ENCODE measurements around the gene FBXL7. TPM values are rescaled to one million over a fixed set of nuclear protein-coding genes. Genes with fewer than 3 reads are reported as not detected.
"Not testable (repeated sequence)": the region's sequence is repeated elsewhere in the genome, so short reads cannot be mapped to it uniquely, and the experiment has no call there.

FBXL7 gene
- total RNA-seq, 1 experiment from 2014 or later = 4.0 TPM

DNA sequence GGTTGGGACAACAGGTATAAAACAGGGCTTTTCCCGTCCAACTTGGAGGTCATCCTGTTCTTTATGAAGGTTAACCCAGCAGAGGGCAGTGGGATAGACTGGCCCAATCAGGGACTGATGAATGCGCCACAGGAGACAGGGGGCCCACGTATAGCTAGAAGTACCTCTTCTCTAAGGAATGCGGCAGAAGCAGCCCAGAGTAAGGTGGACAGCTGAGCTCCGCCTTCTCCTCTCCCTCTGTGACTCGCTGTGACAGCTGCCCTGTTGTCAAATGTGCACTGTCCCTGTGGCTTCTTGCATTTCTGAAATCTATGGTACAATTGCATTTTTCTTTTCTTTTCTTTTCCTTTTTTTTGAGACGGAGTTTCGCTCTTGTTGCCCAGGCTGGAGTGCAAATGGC is 306.6 kb downstream of the FBXL7 start:
- no peak for DNase-seq (ENCODE audit: low spot score)

DNA sequence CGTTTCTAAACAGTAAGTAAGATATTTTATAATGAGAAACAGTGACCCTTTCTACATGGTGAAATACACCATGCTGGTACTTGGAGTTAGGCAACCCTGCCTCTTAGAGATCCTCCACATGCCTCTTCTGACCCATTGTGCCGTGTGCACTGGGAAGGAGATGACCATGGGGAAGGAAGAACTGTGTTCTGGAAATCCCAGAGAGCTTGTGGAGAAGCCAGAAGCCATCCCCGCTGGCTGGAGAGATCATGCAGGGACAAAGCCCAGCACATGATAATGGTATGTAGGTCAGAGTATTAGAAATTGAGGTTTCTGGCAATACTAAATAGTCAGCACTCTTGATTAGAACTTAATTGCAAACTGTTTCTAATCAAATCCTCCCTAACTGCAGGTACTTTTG is 307.3 kb downstream of the FBXL7 start:
- DNase-seq (ENCODE audit: low spot score) = no peak

DNA sequence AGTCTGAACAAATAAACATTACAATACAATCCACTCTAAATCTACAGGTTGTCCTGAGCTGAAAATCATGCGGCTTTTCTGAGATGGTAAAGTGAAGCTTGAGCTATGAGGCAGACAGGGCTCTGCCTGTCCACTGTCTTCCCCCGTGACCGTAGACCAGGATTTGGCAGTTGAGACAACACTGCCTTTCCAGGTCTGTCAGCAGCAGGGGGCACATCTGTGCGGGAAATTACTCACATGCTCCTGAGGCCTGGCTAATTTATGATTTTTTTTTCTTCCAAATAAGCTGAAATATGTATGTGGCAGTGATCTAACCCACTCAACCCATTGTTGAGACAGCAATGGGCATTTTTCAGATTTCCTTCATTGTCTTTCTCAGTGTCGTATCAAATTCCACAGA is 307.9 kb downstream of the FBXL7 start:
- DNase-seq (ENCODE audit: low spot score) = peak; percentile 56

DNA sequence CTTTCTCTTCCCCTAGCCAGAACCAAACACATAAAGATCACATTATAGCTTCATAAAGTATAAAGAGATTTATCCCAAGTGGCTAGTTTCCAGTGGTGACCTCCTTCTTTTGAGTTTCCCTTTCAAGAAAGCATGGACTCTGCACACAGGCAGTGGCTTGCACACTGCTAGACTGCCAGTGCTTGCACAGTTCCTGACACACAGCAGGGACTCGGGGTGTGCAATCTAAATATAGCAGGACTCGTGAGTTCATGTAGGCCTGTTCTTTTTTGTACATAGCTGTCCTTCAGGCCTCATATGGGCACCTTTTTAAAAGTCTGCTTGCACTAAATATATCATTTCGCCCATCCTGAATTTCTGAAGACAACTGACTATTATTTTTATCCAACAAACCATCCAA is 308.6 kb downstream of the FBXL7 start:
- DNase-seq (ENCODE audit: low spot score) = no peak

DNA sequence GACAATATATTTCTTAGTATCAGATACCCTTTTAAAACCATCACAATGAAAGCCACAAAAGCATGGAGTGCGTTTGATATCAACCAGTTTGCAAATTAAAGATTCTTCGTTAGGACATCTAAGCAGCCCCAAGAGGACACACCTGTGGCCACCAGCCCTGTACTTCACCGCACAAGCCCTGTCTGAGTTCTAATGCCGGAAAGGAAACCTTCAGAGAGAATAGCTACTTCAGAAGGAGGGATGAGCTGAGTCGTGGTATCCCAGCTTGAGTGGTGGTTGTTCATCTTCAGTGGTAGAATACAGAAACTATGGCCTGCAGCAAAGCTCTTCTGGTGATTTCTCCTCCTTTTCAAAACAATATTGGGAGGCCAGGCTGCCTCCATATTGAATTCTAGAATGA is 319.6 kb downstream of the FBXL7 start:
- DNase-seq (ENCODE audit: low spot score) = no peak

DNA sequence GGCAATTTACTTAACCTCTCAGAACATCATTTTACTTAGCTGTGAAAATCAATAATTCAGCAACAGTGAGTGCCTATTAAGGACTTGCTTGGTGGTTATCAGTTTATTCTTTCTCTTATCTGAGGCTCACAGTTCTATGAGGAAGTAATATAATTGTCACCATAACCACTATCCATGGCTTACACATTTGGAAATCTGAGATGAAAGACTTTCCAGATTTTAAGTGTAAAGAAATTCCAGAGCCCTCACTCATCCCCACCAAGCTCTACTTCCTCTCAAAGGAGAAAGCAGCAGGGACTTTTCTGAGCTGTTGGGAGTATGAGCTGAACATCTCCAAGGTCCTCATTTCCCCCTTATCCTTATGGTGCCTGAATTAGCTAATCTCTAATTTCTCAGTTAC is 321.5 kb downstream of the FBXL7 start:
- DNase-seq (ENCODE audit: low spot score) = peak; percentile 64

DNA sequence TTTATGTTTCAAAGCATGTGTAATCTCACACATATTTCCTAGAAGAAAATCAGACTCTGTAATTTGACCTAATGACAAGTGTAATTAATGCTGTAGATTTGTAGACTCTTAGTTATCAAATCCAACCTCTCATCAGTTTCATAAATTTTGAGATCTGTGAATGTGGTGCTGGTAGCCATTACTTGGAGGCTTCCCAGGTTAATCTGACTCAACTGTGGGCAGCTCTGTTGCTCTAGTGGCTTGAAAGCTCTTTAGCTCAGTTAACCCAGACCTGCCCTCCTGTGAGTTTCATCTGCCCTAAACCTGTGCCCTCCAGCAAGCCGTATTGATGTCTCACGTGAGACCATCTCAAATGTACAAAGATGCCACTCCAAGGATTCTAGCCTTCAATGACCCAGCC is 323.4 kb downstream of the FBXL7 start:
- DNase-seq (ENCODE audit: low spot score) = no peak

DNA sequence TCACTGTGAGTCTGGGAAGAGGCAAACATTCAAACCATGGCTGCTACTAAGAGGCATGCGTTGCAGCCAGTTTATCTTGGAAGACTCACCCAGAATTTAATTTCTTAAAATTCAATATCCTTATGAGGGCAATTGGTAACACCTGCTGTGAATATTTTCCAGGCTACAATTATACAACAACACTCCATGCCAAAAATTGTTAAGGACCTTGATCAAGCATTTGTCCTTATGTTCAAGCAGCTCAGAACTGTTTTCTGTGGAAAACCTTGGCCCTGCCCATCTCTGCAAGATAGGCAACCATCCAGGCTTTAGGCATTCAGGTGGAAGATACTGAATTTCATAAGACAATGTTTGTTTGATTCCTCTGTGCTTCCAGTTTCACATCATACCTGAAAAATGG is 327.8 kb downstream of the FBXL7 start:
- no peak for DNase-seq (ENCODE audit: low spot score)

DNA sequence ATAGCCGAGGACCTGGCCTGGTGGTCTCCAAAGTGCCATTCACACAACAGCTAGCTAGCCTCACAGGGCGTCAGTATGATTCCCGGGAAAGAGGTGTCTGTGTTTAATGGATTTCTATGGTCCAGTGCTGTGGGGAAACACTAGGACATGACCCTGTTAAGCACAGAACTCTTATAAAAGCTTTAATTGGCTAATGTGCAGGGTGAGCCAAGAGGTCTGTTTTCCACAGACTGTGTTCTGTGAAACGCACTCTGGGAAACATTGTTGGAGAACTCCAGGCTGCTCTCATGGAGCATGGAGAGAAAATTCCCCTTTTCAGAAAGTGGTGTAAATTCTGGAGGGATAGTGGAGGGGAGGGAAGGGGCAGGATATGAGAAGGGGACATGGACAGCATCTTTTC is 331.4 kb downstream of the FBXL7 start:
- no peak for DNase-seq (ENCODE audit: low spot score)

DNA sequence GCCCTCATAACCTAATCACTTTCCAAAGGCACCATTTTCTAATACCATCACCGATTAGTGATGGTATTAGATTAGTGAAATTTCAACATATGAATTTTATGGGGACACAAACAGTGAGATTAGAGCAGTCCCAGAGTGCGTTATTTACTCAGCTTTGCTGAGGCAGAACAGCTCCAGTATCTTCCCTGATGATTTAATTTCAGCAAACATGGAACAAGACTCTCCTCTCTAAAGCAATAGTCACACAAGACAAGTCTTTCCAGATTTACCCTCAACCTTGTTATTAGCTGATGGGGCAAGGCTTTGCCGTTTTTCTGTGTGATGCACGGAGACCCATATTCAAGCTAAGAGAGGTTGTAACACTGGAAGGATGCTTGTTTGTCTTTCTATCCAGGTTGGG is 333.4 kb downstream of the FBXL7 start:
- DNase-seq (ENCODE audit: low spot score) = no peak

DNA sequence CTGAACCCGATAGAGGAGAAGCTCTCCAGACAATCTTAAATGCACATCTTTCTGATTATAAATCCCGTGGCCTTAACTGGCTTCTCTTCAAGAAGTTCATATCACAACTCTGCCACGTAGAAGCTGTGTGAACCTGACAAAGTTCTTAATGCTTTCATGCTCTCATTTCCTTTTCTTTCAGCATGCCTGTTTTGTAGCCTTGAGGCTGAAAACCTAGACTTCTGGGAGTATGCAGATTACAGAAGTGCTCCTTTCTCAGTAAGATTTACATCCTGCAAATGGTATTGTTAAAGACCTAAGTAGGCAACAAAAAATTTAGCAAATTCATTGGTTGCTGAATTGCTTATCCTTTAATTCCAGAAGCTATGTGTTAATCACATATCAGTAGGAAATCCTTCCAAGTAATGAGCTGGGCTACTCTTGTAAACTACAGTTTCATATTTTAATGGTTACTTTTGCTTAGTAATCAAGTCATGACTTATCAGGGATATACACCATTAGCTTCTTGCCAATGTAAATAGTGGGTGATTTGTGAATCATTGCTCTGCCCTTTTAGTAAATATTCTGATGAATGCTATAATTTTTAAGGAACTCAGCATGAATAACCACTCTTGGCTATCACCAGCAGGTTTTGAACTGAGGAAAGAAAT is 334.7 kb downstream of the FBXL7 start:
- DNase-seq (ENCODE audit: low spot score) = peak; percentile 82

DNA sequence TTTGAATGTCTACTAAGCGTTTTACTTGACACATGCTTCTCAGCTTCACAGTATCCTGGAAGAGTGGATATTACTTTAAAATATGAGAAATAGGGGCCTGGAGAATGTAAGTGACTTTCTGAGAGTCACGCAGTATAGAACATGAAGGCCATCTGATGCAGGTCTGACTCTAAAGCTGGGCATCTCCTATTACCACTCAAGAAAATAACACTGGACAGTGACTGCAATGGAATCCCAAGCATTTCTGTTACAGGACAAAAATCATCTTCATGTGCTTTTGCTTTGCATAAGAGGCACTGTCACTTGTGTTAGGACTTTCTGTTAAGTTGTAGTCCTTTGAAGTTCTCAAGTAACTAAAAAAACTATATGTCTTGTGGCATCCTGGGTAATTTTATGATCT is 335.5 kb downstream of the FBXL7 start:
- DNase-seq (ENCODE audit: low spot score) = no peak

DNA sequence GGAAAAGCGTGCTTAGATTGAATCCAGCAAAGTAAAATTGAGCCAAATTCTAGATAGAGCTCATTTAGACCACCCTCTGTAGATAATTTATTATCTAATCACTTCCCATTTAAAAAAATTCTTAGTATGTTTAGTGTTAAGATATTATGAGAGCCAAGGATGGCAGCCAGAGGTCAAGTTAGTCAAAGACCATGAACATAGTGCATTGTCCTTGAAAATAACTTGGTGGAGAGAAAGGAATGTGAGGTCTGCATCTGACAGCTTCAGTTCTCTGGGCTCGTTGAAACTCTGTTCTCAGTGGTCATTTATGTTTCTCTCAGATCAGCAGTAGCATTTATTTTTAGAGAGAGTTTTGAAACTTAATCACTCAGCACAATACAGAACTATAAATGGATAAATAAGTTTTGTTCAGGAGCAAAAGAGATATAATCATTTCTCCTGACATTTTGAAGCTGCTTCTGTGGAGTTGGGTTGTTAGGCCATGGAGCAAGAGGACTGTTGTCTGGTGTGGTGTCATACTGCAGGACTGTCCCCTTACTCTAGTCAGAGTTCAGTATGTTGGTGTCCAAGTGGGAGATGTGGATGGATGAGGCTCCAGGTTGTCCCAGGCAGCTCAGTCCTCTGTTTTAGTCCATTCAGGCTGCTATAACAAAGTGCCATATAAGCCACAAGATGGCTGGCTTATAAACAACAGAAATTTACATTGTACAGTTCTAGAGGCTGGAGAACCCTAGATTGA is 337.7 kb downstream of the FBXL7 start:
- DNase-seq (ENCODE audit: low spot score) = no peak

DNA sequence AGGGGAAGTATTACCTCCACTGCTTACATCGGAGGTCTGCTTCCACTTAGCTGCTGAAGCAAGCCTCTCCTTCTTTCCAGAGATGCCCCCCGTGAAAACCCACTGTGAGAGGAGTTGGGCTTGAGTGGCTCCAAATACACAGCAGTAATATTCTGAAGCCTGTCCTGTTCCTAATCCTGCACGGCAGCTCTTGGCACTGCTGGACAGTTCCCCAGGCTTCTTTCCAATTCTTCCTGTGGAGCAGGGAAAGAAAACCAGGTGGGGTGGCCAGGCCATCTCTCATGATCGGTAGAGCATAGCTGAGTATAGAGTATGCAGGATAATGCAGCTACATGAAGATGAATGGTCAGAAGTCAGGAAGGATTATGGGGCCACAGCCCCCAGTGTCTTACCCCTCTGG is 344.3 kb downstream of the FBXL7 start:
- DNase-seq (ENCODE audit: low spot score) = no peak

DNA sequence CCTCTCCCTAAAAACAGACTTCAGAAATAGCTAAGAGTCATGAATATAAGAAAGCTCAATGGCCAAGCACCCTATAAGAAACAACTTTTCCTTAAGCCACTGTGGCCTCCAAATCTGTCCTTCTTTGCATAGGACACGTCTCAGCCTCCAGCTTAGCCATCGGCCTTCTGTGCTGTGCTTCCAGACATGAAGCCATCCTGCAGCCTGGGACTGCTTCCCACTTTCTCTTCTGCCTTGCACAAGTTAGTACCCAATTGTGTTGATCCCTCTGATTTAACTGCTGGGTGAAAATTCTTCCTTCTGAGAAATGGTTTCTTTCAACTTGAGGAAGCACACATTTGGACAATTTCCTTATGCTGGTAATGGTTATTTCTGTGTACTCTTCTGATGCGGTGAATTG is 344.9 kb downstream of the FBXL7 start:
- no peak for DNase-seq (ENCODE audit: low spot score)

DNA sequence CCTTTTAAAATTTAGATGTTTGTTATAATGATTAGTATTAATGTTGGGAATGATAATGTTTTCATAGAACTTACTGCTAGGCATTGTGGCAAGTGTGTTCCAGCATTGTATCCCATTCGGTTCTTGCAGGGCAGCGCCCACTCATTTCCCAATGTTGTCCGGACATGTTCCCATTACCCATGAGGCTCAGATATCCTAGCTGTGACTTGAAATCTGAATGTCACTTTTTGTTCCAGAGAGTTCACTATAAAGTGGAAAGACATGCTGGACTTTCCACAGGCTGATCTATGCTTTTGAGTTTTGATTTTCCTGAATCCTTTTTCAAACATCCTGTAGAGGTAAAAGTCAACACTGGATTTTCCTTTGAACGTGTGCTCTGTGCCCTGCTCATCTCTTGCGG is 350.6 kb downstream of the FBXL7 start:
- no peak for DNase-seq (ENCODE audit: low spot score)

DNA sequence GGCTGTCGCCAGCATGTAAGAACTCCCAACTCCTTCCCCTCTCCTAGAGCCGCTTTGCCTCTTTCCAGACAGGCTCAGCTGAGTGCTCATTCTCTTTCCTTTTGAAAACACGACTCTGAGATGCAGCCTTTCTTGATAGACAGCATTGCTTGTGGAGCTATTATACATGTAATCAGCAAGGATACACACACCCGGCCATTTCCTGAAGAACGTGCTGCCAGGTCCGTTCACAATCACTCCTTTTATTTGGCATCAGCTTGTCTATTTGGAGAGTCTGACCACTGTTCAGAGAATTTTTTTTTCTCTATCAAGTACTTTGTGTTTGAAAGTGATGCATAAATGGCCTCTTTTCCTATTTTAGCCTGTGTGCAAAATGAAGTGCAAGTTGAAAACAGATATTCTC is 351.0 kb downstream of the FBXL7 start:
- DNase-seq (ENCODE audit: low spot score) = no peak

DNA sequence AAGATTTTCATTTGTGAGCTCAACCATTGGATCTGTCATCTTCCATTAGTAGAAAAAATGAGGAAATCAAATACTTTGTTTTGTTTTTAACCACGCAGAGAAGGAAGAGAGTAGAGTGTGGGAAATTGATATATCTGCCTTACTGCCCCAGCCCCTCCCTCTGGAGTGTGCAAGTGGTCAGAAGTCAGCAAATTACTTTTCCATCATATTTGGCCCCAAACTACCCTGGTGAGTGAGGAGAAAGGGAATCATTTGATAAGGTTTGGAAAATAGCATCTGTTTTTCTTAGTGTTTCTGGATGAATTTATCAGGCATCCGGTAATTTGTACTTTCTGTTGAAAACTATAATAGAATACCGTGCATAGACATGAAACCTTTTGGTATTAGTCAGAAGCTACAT is 352.2 kb downstream of the FBXL7 start:
- DNase-seq (ENCODE audit: low spot score) = no peak

DNA sequence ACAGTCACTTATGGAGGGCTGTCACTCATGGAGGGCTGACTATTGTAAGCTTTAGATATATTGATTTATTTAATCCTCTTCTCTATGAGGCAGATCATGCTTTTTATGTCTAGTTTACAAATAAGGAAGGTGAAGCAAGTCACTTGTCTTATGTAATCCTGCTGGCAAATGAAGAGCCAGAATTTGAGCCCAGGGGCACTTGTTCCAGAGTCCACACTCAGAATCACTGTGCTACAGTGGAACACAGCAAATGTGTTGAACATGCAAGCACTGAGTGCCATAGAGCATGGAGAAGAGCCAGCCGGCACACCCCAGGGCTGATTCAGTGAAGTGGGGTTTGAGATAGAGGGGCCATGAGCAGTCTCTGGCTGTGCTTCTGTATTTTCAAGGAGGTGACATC is 353.0 kb downstream of the FBXL7 start:
- DNase-seq (ENCODE audit: low spot score) = no peak

DNA sequence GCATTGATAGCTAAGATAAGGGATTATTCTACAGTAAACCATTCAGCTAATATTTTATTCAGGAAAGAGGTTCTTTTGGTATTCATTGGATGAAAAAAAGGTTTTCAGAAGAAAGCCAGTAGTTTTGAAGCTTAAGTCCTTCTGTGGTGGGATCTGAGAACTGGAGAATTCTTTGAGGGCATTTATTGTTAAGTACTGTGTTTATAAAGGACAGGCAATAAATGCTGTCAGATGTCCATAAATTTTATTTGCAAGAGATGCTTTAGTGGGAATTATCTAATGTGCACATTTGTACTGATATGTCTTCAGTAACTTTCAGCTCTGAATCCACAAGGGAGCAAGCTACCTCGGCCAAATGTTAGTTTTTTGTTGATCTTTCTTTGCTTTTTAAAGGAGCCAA is 358.3 kb downstream of the FBXL7 start:
- DNase-seq (ENCODE audit: low spot score) = no peak

DNA sequence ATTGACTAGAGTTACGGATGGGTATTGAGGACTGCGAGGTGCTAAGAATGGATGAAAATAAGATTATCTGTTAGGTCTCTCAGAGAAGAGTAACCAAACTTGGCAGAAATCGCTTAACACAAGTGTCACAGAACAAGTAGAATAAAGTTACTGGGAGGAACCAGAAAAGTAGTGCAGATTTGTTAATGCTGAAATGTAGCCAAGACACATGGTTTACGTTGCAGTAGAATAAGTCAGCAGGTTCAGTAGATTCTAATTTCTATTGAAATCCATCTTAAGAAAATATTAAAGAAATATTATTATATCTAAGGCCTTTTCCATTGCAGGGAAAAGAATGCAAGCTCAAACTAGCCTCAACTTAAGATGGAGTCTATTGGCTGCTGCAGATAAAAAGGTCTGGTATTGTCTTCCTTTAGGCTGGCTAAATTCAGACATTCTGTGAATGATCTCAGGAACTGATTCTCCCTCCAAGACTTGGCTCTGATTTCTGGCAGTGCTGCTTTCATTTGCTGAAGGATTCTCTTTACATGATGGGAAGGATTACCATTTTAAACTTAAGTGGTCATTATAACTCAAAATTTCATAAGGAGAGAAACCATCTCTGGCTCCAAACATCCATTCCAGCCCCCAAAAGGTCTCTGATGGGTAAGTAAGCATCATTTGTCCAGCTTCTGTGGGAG is 364.7 kb downstream of the FBXL7 start:
- no peak for DNase-seq (ENCODE audit: low spot score)

DNA sequence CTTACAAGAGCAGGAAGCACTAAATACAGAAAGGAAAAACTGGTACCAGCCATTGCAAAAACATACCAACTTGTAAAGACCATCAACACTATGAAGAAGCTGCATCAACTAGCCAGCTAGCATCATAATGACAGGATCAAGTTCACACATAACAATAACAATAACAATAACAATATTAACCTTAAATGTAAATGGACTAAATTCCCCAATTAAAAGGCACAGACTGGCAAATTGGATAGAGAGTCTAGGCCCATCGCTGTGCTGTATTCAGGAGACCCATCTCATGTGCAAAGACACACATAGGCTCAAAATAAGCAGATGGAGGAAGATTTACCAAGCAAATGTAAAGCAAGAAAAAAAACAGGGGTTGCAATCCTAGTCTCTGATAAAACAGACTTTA is 372.3 kb downstream of the FBXL7 start:
- DNase-seq (ENCODE audit: low spot score) = not testable (repeated sequence)

DNA sequence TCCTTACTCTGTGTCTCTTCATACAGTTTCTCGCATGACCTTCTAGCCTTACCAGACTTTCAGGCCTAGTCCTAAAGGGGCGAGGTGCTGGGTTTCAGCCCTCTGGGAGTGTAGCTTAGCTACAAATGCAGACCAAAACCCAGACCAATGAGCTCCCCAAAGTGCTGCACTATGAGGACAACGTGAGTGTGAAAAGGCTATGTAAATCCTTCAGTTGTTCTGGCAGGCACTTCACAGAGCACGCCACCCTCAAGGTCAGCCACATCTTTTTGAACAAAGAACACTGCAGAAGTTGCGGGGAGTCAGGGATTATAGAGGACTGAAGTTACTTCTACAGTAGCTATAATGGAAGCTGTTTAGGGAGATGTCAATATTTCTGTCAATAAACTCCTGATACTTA is 377.9 kb downstream of the FBXL7 start:
- no peak for DNase-seq (ENCODE audit: low spot score)
